Inferior parietal cortex (tissue), 1 donor: ENCODE data around the gene RAB40AL.

Source experiments
- DNase-seq: peaks from one replicate; pipeline ENCODE4 v3.0.0-alpha.2; 2016; ENCODE audit errors: extremely low spot score

The RAB40AL gene

DNA sequence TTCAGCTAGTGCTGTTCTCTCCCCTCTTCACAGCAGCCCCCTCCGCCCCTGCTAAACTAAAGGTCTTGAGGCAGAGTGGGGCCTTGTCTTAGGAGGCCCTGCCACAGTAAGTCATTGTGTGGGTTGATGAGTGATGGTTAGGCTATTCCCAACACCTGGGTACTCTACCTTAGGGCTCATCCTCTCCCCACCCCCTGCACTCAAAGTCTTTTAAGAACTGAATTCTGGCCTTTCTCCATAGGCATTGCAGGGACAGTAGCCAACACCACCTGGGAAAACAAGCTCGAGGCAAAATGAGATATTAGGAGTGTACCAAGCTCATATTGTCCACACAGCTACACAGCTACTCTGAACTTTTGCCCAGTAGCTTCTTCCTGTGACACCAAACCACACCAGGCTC is 42.5 kb downstream of the RAB40AL start:
- no peak for DNase-seq

- DNase-seq = no peak
Observed at GRCh38 chrX:102983205-102983604, 46.1 kb downstream of the RAB40AL start.

GRCh38 chrX:102985192-102985591 is 48.1 kb downstream of the RAB40AL start:
- DNase-seq = no peak
